LNCaP clone FGC (cell line): ENCODE data around the gene SELENOM.

Source experiments
- DNase-seq: peaks from one replicate; pipeline ENCODE4 v3.0.0-alpha.2; 2011; ENCODE audit warnings: low read depth
- H3K4me3 ChIP-seq: 2 replicates; pipeline ENCODE4 v1.5.1; 2011; ENCODE audit warnings: mild to moderate bottlenecking, low read depth, low read length, control low read depth
- CTCF ChIP-seq: IDR thresholded peaks from 2 replicates; pipeline ENCODE4 v1.5.1; 2012; ENCODE audit warnings: mild to moderate bottlenecking; ENCODE audit not compliant: control insufficient read depth, insufficient read depth; ENCODE audit errors: extremely low read depth

The SELENOM gene

GRCh38 chr22:31136155-31136554 lies 28.8 kb upstream of the SELENOM start:
- no peak overlapping the region for H3K4me3 ChIP-seq
- no peak for TF ChIP-seq CTCF
- DNase-seq: no peak

GRCh38 chr22:31135706-31136105 lies 28.3 kb upstream of the SELENOM start:
- H3K4me3 ChIP-seq: no peak overlapping the region
- no peak for TF ChIP-seq CTCF
- DNase-seq: no peak

- H3K4me3 ChIP-seq: no peak overlapping the region
- no peak for TF ChIP-seq CTCF
- no peak for DNase-seq
Observed at GRCh38 chr22:31134688-31135087, 27.3 kb upstream of the SELENOM start.

- no peak for DNase-seq
Observed at GRCh38 chr22:31133911-31134310, 26.5 kb upstream of the SELENOM start.

GRCh38 chr22:31130873-31131272 lies 23.5 kb upstream of the SELENOM start:
- H3K4me3 ChIP-seq: no peak overlapping the region
- no peak for TF ChIP-seq CTCF
- peak; percentile 75 for DNase-seq

More at GRCh38 chr22:31133911-31134310, 26.5 kb upstream of the SELENOM start:
- TF ChIP-seq CTCF: no peak
- no peak overlapping the region for H3K4me3 ChIP-seq

GRCh38 chr22:31128156-31128555 lies 20.8 kb upstream of the SELENOM start:
- DNase-seq: no peak
- TF ChIP-seq CTCF: no peak
- H3K4me3 ChIP-seq: no peak overlapping the region

- no peak for DNase-seq
- H3K4me3 ChIP-seq: no peak overlapping the region
- no peak for TF ChIP-seq CTCF
Observed at GRCh38 chr22:31127181-31127772, 19.9 kb upstream of the SELENOM start.
